D341Med (cell line): ENCODE data around the gene CDH26.

Experiments used
- DNase-seq: peaks from one replicate; pipeline ENCODE4 v3.0.0; 2012; ENCODE audit warnings: low spot score

CDH26 gene

GRCh38 chr20:60063739-60064380, 105.6 kb downstream of the CDH26 start:
- no peak for DNase-seq
